ENCODE measurements around the gene PTCD3. TPM values are rescaled to one million over a fixed set of nuclear protein-coding genes. Genes with fewer than 3 reads are reported as not detected.

The PTCD3 gene
- total and polyA plus RNA-seq, 2 donors (not counting 1 experiment from before 2014, with no cell fraction given): 58.6 to 66.9 TPM

DNA sequence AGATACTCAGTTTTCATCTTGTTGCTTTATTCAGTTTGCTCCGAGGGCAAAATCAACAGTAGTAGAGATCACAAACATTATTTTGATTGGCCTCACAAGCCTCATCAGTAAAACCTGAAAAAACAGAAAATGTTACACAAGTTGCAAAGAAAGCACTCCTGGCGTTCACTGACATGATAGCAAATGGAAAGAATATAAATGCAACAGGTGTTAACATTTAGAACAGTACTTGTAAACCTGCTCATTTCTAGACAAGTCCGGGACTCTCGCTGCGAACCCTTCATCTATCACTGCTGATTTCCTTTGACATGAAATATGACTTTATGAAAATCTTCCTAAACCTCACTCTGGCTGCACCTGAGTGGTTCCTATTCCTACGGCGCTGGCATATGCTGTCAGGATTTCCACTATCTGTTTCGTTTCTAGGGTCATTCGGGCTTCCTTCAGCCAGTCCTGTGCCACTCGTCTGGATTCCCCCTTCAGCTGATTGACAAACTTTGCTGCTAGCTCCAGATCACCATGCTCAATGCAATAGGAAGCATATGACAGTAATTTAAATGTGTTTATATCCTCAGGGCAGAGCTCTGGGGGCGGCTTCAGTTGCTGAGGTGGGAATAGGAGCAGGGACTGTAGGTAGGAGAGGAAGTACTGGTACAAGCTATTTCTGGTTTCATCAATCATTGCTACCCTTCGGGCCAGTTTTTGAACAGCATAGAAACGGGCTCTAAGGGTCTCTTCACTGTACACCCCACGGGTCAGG, 38.1 kb downstream of the PTCD3 start:
- Histone ChIP-seq H3K4me1 (ENCODE audit: control insufficient read depth, extremely low read depth, insufficient read depth, low read length) (no peaks in the 10 kb centered on the region), H3K4me2 (ENCODE audit: extremely low read depth, insufficient read depth, low read length) (no peak overlapping the region), H3K27ac (ENCODE audit: insufficient read depth, low read length) (no peak overlapping the region), H4K20me1 (ENCODE audit: control insufficient read depth, extremely low read depth, insufficient read depth, low read length) (no peaks in the 10 kb centered on the region), H3K27me3 (ENCODE audit: control insufficient read depth, insufficient read depth, low read length) (no peaks in the 10 kb centered on the region), H2AFZ (ENCODE audit: low read length) (no peak overlapping the region), H3K79me2 (ENCODE audit: control insufficient read depth, insufficient read depth, low read length) (no peaks in the 10 kb centered on the region), H3K4me3 (replicated peaks in 1 of 4; ENCODE audit: control extremely low read depth in 1 of 4, insufficient read depth in 1 of 4, low read depth in 3 of 4, low read length in 4 of 4) (no peak overlapping the region), H3K36me3 (ENCODE audit: control insufficient read depth, insufficient read depth, low read length) (peaks cover 14% of the 10 kb centered on the region), H3K9ac (ENCODE audit: insufficient read depth, low read length) (no peak overlapping the region), H3K9me3 (ENCODE audit: control insufficient read depth, insufficient read depth, low read depth, low read length) (no peaks in the 10 kb centered on the region)
- TF ChIP-seq, protein P1, sequence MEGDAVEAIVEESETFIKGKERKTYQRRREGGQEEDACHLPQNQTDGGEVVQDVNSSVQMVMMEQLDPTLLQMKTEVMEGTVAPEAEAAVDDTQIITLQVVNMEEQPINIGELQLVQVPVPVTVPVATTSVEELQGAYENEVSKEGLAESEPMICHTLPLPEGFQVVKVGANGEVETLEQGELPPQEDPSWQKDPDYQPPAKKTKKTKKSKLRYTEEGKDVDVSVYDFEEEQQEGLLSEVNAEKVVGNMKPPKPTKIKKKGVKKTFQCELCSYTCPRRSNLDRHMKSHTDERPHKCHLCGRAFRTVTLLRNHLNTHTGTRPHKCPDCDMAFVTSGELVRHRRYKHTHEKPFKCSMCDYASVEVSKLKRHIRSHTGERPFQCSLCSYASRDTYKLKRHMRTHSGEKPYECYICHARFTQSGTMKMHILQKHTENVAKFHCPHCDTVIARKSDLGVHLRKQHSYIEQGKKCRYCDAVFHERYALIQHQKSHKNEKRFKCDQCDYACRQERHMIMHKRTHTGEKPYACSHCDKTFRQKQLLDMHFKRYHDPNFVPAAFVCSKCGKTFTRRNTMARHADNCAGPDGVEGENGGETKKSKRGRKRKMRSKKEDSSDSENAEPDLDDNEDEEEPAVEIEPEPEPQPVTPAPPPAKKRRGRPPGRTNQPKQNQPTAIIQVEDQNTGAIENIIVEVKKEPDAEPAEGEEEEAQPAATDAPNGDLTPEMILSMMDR (conservative IDR thresholded peaks at IDR 0.05 in 1 of 2, IDR thresholded peaks at IDR 0.05 in 1 of 2; ENCODE audit: low read depth in 1 of 2, low read length in 2 of 2): no peak
- no peak for TF ChIP-seq EZH2 (IDR thresholded peaks at IDR 0.05; ENCODE audit: low read length, missing control alignments)
- DNase-seq (ENCODE audit: low read depth in 2 of 2): no peak

DNA sequence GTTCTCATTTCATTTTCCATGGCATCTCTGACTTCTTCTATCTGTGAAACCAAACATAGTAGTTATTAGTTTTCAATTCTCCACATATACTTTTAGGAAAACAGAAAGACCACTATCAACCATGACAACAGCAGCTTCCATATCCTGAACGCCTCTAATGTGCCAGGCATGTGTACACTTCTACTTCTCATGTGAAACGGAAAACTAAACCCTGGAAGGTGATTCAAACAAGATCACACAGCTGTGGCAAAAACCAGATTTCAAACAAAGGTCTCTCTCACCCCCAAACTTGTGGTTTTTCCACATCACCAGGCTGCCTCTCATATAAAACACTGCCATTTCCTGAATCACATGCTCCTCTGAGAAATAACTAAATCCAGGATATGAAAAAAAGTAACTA, 41.8 kb downstream of the PTCD3 start:
- H3K9me3 ChIP-seq (ENCODE audit: control insufficient read depth, insufficient read depth, low read depth, low read length): no peaks in the 10 kb centered on the region
- no peaks in the 10 kb centered on the region for H3K4me1 ChIP-seq (ENCODE audit: control insufficient read depth, extremely low read depth, insufficient read depth, low read length)
- no peaks in the 10 kb centered on the region for H3K27me3 ChIP-seq (ENCODE audit: control insufficient read depth, insufficient read depth, low read length)
- no peak overlapping the region for H3K9ac ChIP-seq (ENCODE audit: insufficient read depth, low read length)
- TF ChIP-seq EZH2 (IDR thresholded peaks at IDR 0.05; ENCODE audit: low read length, missing control alignments): no peak
- TF ChIP-seq, protein P1 (conservative IDR thresholded peaks at IDR 0.05 in 1 of 2, IDR thresholded peaks at IDR 0.05 in 1 of 2; ENCODE audit: low read depth in 1 of 2, low read length in 2 of 2): no peak
- no peak overlapping the region for H3K4me2 ChIP-seq (ENCODE audit: extremely low read depth, insufficient read depth, low read length)
- DNase-seq (ENCODE audit: low read depth in 2 of 2): peak in 1 of 2 donors; percentile 9
- H4K20me1 ChIP-seq (ENCODE audit: control insufficient read depth, extremely low read depth, insufficient read depth, low read length): no peaks in the 10 kb centered on the region
- peaks cover 19% of the 10 kb centered on the region for H3K36me3 ChIP-seq (ENCODE audit: control insufficient read depth, insufficient read depth, low read length)
- no peaks in the 10 kb centered on the region for H3K79me2 ChIP-seq (ENCODE audit: control insufficient read depth, insufficient read depth, low read length)
- H3K4me3 ChIP-seq (replicated peaks in 1 of 4; ENCODE audit: control extremely low read depth in 1 of 4, insufficient read depth in 1 of 4, low read depth in 3 of 4, low read length in 4 of 4): no peak overlapping the region
- H2AFZ ChIP-seq (ENCODE audit: low read length): no peak overlapping the region
- no peak overlapping the region for H3K27ac ChIP-seq (ENCODE audit: insufficient read depth, low read length)

DNA sequence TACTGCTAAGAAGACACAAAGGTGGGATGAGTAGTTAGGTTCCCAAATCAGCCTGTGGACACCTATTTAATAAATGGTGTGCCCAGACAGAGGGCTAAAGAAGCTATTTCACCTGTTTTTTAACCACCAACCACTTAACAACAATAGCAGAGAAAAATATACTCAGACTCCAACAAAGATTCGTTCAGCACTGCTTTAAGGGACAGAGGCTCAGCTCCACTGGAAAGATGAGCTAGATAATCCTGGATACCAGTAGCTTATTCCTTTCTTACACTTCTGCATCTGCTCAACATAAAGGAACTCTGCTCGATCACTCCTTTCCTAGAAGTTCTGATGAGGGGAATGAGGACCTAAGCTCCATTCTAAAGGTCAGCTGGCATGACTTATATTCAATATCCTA, 44.5 kb downstream of the PTCD3 start:
- Histone ChIP-seq H3K4me1 (ENCODE audit: control insufficient read depth, extremely low read depth, insufficient read depth, low read length) (no peaks in the 10 kb centered on the region), H3K9ac (ENCODE audit: insufficient read depth, low read length) (no peak overlapping the region), H3K79me2 (ENCODE audit: control insufficient read depth, insufficient read depth, low read length) (no peaks in the 10 kb centered on the region), H3K27ac (ENCODE audit: insufficient read depth, low read length) (no peak overlapping the region), H3K36me3 (ENCODE audit: control insufficient read depth, insufficient read depth, low read length) (peaks cover 14% of the 10 kb centered on the region), H3K4me3 (replicated peaks in 1 of 4; ENCODE audit: control extremely low read depth in 1 of 4, insufficient read depth in 1 of 4, low read depth in 3 of 4, low read length in 4 of 4) (no peak overlapping the region), H2AFZ (ENCODE audit: low read length) (no peak overlapping the region), H3K27me3 (ENCODE audit: control insufficient read depth, insufficient read depth, low read length) (no peaks in the 10 kb centered on the region), H3K9me3 (ENCODE audit: control insufficient read depth, insufficient read depth, low read depth, low read length) (no peaks in the 10 kb centered on the region), H4K20me1 (ENCODE audit: control insufficient read depth, extremely low read depth, insufficient read depth, low read length) (no peaks in the 10 kb centered on the region), H3K4me2 (ENCODE audit: extremely low read depth, insufficient read depth, low read length) (no peak overlapping the region)
- DNase-seq (ENCODE audit: low read depth in 2 of 2): no peak
- no peak for TF ChIP-seq EZH2 (IDR thresholded peaks at IDR 0.05; ENCODE audit: low read length, missing control alignments)
- TF ChIP-seq, protein P1 (conservative IDR thresholded peaks at IDR 0.05 in 1 of 2, IDR thresholded peaks at IDR 0.05 in 1 of 2; ENCODE audit: low read depth in 1 of 2, low read length in 2 of 2): no peak
